ENCODE data around the gene CIPC.
A peak's percentile ranks its signal among the peaks of the same experiment; 100 is the strongest.

The CIPC gene

DNA sequence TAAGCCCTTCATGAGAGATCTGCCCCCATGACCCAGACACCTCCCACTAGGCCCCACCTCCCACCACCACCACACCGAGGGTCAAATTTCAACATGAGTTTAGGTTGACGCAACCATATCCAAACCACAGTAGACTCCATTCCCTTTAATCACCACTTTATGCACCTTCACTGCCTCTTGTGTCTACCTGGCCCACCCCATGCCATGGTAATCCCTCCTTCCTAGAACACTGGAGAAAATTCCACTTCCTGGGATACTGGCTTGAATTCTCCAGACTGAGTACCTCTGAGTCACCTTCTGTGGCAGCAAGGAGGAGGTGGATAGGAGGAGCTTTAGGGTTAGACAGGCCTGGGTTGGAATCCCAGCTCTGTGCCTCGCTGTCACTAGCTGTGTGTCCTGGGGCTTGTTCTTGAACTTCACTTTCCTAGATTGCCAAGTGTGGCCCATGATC, 26.1 kb upstream of the CIPC start:
- no peak for DNase-seq

DNA sequence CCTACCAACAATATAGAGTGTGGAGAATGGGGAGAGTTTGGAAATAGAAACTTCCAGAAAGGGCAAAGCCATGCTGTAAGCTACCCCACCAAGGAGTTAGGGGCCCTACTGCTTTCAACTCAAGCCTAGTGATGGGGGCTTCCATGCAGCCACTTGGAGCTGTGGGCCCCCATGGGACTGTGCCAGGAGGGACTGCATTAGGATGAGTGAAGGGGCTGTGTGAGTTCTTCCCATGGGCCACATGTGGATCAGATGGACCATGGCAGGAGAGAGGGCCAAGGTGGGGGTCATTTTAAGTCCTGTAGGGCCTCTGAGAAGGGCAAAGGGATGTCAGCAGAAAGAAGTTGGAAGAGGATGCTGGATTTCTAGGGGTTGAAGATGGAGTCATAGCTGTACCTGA, 23.1 kb upstream of the CIPC start:
- no peak for DNase-seq

- no peak for DNase-seq
Measured at GRCh38 chr14:77076113-77076631, 21.9 kb upstream of the CIPC start.

DNA sequence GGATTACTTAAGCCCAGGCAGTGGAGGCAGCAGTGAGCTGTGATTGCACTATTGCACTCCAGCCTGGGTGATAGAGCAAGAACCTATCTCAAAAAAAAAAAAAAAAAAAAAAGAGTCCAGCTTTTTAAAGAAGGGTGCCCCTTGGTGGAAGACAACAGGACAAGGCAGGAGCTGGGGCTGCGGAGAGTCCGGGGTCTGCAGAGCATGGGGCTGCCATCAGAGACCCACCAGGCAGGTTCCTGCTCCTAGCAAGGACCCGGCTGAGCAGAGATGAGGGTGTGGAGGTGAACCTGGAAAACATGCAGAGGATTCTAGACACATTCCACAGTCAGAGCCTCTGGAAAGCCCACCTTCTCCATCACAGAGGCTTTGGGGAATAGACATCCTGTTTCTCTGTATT, 21.0 kb upstream of the CIPC start:
- DNase-seq: no peak

GRCh38 chr14:77082356-77082755, 15.7 kb upstream of the CIPC start:
- no peak for DNase-seq

DNA sequence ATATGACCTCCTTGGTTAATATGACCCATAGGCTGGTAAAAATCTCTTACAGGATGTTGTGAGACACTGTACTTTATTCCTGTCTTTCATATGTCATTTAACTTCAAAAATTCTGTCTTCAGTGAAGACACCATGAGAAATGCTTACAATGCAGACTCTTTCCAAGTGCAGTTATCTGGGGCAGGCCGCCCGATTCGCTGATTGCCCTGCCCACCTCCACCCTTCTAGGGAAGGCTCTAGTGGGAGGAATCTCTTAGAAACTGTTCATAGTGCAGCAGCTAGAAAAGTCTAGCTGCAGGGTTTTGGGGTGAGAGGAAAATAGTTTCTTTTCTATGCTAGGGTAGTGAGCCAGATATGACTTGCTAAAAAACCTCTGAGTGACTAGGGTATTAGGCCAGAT, 15.0 kb upstream of the CIPC start:
- no peak for DNase-seq

DNA sequence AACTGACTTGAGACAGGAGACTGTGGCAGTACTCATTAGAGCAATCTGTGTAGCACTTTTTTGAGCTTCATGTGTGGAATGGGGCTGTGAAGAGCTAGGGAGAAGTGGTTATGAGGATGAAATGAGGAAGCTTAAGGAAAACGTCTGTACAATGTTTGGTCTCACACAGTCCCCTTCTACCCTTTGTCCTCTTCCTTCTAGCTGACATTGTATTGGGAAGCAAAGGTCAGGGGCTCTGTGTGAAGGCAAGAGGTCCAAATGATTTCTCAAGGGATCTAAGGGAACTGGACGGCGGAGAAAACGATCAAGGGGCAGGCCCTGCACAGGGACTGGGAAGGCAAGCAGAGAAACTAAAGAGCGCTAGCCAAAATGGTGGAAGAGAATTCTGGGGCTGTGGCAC, 13.1 kb upstream of the CIPC start:
- DNase-seq: no peak

DNA sequence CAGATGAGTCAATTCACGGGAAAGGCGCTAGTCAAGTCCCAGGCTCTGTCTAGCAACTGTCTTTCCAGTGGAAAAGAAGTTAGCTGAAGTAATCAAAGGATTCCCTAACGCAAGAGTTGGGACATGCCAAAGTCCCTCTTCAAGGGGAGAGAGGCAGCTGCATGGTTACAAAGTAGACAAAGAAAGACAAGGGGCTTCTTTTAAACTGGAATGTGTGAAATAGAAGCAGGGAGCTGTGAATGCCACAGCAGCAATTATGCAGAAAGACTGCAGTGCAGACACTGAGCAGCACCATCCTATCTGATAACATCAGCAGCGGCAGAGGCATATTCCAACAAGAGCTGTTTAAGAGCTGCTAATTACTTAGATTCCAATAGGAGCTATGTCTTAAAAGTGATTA, 12.5 kb upstream of the CIPC start:
- DNase-seq: no peak

DNA sequence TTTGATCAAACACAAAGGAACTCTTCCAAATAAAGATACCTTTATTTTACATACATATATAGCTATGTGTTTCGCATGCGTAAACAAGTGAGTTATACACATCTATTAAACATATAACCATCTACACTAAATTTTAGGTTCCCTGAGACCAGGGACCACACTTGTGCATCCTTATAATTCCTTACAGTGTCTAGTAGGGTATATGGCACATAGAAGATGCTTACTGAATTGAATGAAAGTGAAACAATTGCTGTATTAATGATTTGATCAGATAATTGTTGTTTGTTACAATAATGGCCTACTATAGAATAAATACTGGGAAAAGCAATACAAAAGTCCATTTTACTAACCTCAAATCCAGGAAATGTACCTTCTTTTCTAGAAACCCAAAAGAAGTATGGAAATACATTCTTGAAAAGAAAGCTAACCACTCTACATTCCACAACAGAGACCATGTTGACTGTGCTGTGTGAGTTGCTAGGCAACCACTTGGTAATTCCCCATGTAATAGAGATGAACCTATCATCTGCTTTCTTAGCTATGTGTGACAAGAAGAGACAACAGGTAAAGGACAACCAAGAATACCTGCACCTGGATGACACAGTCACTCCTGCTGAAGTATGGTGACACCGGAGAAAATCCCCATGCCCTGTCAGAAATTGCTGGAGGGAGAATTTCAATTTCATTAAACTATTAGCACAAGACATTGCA, 11.9 kb upstream of the CIPC start:
- no peak for DNase-seq

GRCh38 chr14:77086951-77087350, 11.1 kb upstream of the CIPC start:
- no peak for DNase-seq

DNA sequence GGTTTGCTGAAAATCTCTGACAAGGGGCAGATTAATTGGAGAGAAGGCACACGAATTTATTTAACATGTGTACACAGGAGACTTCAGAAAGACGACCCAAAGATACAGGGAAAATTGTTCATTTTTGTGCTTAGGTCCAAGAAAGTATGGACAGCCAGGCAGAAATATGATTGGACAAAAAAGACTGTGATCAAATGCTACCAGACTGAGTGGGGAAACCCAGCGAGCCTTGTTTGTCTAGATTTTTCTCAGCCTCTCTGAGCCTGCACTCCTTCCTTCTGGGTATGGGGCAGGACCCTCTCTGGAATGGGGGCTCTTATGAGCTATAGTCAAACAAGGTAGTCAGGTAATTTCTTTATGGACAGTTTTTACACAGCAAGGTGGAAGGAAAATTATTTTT, 10.4 kb upstream of the CIPC start:
- DNase-seq: no peak

DNA sequence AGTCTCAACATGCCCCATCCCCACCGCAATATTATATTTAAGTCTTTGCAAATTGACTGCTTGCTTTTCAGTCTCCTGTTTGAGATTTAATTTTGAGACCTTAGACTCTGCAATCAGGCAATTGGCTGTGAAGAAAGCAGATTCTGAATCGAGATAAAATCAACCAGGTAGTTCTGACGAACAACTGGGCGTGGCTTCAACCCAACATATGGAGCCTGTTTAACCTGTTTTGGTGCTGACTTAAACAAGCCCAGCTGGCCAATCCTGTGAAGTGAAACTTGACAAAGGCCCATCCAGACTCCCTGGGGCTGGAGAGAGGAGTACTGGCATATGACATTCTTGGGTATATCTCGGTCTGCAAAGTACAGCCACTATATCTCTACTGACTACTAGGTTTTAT, 9.8 kb upstream of the CIPC start:
- no peak for DNase-seq

GRCh38 chr14:77088645-77089044, 9.4 kb upstream of the CIPC start:
- no peak for DNase-seq

DNA sequence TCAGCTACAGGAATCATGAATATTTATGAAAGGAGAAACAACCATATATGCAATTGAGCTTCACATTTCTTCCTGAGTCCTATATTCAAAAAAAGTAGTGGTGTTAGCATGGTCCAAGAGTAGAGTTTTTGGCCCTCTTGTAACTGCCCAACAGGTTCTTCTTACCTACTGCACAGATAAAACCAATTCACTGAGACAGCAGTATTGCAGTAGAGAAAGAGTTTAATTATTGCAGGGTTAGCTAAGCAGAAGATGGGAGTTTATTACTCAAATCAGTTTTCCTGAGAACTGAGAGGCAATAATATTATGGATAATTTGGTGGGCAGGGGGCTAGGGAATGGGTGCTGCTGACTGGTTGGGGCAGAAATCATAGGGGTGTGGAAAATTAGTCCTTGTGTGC, 6.5 kb upstream of the CIPC start:
- no peak for DNase-seq

- no peak for DNase-seq
Measured at GRCh38 chr14:77092676-77093075, 5.4 kb upstream of the CIPC start.

DNA sequence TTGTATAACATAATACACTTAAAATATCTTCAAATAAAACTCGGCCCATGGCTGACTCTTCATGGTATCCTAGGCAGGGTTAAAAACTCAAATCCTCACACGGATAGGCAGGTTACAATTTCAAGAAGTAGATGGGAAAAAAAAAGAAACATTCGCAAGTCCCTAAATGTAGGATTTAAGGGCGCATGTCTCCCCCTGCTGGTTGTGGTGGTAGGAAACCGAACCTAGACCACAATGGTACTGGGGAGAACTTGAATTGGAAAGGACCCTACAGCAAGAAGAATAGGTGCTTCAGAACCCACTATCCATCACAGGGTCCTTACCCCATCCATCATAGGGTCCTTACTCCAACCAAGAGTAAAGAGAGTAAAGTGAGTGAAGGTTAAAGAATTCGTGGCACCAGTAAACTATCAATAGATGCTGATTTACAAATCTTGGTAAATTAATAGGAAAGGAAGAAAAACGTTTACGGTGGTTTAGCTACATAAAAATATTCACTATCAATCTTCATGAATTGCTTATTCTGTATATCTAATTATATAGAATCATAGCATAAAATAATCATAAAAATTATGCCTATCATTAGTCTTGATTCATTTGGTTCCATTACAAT, 3.3 kb upstream of the CIPC start:
- DNase-seq: peak; percentile 82

- peak; percentile 71 for DNase-seq
Measured at GRCh38 chr14:77097006-77097699, 905 bp upstream of the CIPC start.

- DNase-seq: peak; percentile 70
Measured at GRCh38 chr14:77098529-77099353, 683 bp downstream of the CIPC start.

DNA sequence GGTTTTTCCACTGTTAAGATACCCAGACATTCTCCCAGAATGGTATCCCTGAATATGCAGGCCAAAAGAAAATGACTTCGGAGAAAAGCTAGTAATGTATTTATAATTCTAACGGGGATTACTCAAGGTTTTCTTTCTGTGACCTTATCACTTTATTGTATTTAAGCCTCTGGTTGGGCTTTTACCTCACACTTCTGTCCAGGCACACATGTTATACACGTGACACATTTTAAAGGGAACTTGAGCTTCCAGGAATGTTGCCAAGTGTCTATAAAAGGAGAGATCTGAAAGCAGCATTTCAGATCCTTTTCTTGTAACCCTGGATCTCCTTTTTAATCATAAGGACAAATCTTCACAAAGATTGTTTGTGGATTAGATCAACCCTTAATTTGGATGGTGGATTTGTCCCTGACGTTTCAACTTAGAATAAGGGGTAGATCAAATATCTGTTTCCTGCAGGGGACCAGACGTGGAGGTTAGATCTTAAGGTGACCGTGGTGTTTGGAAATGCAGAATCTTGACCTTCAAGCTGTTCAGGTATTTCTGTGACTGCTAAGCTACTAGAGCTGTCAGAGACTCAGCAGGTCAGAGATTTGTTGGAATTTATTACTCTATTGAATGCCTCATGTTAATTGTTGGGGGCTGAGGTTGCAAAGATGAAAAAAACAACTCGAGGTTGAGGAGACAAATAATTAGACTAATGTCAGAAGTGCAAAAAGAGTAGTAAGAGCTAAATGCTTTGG, 1.5 kb downstream of the CIPC start:
- peak; percentile 53 for DNase-seq

GRCh38 chr14:77100961-77101360, 2.9 kb downstream of the CIPC start:
- no peak for DNase-seq

GRCh38 chr14:77102154-77102553, 4.1 kb downstream of the CIPC start:
- DNase-seq: no peak

GRCh38 chr14:77103475-77103874, 5.4 kb downstream of the CIPC start:
- DNase-seq: peak; percentile 51

Data from NCI-H1092 treated with DMSO at 0.1 percent for 48 hours (cell line).